HepG2 (cell line): ENCODE measurements around the gene PDZD7. TPM values are rescaled to one million over a fixed set of nuclear protein-coding genes. Genes with fewer than 3 reads are reported as not detected.

Experiments used
- ATF7 ChIP-seq, 2 experiments: fragments of 450-650 bp in 1 of 2; sonication (generic) in 1 of 2; formaldehyde crosslinking in 1 of 2; IDR thresholded peaks; 2 replicates each; pipeline versions ENCODE4 v1.4.0 to v1.6.1; 2016 to 2020; ENCODE audit warnings: antibody characterized with exemption in 1 of 2, mild to moderate bottlenecking in 1 of 2, missing genetic modification reagents in 1 of 2
- CBX5 ChIP-seq: sonication (generic); formaldehyde crosslinking; IDR thresholded peaks from 2 replicates; pipeline ENCODE4 v1.4.0; 2020; ENCODE audit warnings: missing genetic modification reagents, borderline replicate concordance
- CENPBD1 ChIP-seq: sonication (generic); formaldehyde crosslinking; IDR thresholded peaks from 2 replicates; pipeline ENCODE4 v1.8.0; 2022; ENCODE audit warnings: missing genetic modification reagents, low read depth, mild to moderate bottlenecking, borderline replicate concordance
- CTCF ChIP-seq: sonication (generic); formaldehyde crosslinking; IDR thresholded peaks from 2 replicates; pipeline ENCODE4 v1.5.0; 2020; ENCODE audit warnings: mild to moderate bottlenecking, missing genetic modification reagents, moderate library complexity
- DDIT3 ChIP-seq: sonication (generic); formaldehyde crosslinking; IDR thresholded peaks from 2 replicates; pipeline ENCODE4 v1.4.0; 2020; ENCODE audit warnings: mild to moderate bottlenecking, missing genetic modification reagents
- ELF3 ChIP-seq: IDR thresholded peaks from 2 replicates; pipeline ENCODE4 v1.6.1; 2016; ENCODE audit warnings: missing genetic modification reagents, missing compliant biosample characterization
- FLYWCH1 ChIP-seq: sonication (generic); formaldehyde crosslinking; IDR thresholded peaks from 2 replicates; pipeline ENCODE4 v1.8.1; 2023; ENCODE audit warnings: mild to moderate bottlenecking, missing genetic modification reagents
- GPN1 ChIP-seq: sonication (generic); formaldehyde crosslinking; IDR thresholded peaks from 2 replicates; pipeline ENCODE4 v1.5.1; 2020; ENCODE audit warnings: missing genetic modification reagents, borderline replicate concordance
- KLF6 ChIP-seq: IDR thresholded peaks from 2 replicates; pipeline ENCODE4 v1.8.0; 2016; ENCODE audit warnings: missing biosample characterization, missing genetic modification reagents
- LCORL ChIP-seq, 2 experiments: fragments of 450-650 bp in 1 of 2; sonication (generic) in 1 of 2; formaldehyde crosslinking in 1 of 2; IDR thresholded peaks; 2 replicates each; pipeline versions ENCODE4 v1.5.0 to v1.6.1; 2017 to 2020; ENCODE audit warnings: antibody characterized with exemption in 1 of 2, missing genetic modification reagents in 1 of 2
- MXD1 ChIP-seq: sonication (generic); formaldehyde crosslinking; IDR thresholded peaks from 2 replicates; pipeline ENCODE4 v1.4.0; 2020; ENCODE audit warnings: mild to moderate bottlenecking, missing genetic modification reagents
- MYNN ChIP-seq: sonication (generic); formaldehyde crosslinking; IDR thresholded peaks from 2 replicates; pipeline ENCODE4 v1.4.0; 2020; ENCODE audit warnings: mild to moderate bottlenecking, low read depth, missing genetic modification reagents
- NFATC3 ChIP-seq: sonication (generic); formaldehyde crosslinking; IDR thresholded peaks from 2 replicates; pipeline ENCODE4 v1.5.1; 2020; ENCODE audit warnings: mild to moderate bottlenecking, missing genetic modification reagents
- ONECUT2 ChIP-seq: sonication (generic); formaldehyde crosslinking; IDR thresholded peaks from 2 replicates; pipeline ENCODE4 v1.4.0; 2020; ENCODE audit warnings: missing genetic modification reagents
- SOX6 ChIP-seq, 2 experiments: fragments of 450-650 bp in 1 of 2; sonication (generic) in 1 of 2; formaldehyde crosslinking in 1 of 2; IDR thresholded peaks; 2 replicates each; pipeline versions ENCODE4 v1.4.0 to v1.6.1; 2017 to 2020; ENCODE audit warnings: antibody characterized with exemption in 1 of 2, mild to moderate bottlenecking in 1 of 2, missing genetic modification reagents in 1 of 2
- SP5 ChIP-seq: IDR thresholded peaks from 2 replicates; pipeline ENCODE4 v1.6.1; 2016; ENCODE audit warnings: low read depth, borderline replicate concordance
- TBX2 ChIP-seq: sonication (generic); formaldehyde crosslinking; IDR thresholded peaks from 2 replicates; pipeline ENCODE4 v1.5.0; 2020; ENCODE audit warnings: missing genetic modification reagents, mild to moderate bottlenecking, borderline replicate concordance
- TEAD2 ChIP-seq: sonication (generic); formaldehyde crosslinking; IDR thresholded peaks from 2 replicates; pipeline ENCODE4 v1.9.0; 2021; ENCODE audit warnings: missing genetic modification reagents
- U2AF1 ChIP-seq: fragments of 200-400 bp; formaldehyde crosslinking; optimal IDR thresholded peaks from 2 replicates; pipeline ENCODE3; 2017; ENCODE audit warnings: mild to moderate bottlenecking, low read depth, low read length
- ZNF382 ChIP-seq: sonication (generic); formaldehyde crosslinking; IDR thresholded peaks from 2 replicates; pipeline ENCODE4 v1.5.0; 2020; ENCODE audit warnings: missing genetic modification reagents, mild to moderate bottlenecking, borderline replicate concordance
- ZNF546 ChIP-seq: sonication (generic); formaldehyde crosslinking; conservative IDR thresholded peaks from 2 replicates; pipeline ENCODE4 v1.8.1; 2023; ENCODE audit warnings: mild to moderate bottlenecking, missing genetic modification reagents
- ZNF670 ChIP-seq: sonication (generic); formaldehyde crosslinking; IDR thresholded peaks from 2 replicates; pipeline ENCODE4 v1.8.0; 2022; ENCODE audit warnings: mild to moderate bottlenecking, missing genetic modification reagents, borderline replicate concordance
- ZNF678 ChIP-seq: sonication (generic); formaldehyde crosslinking; IDR thresholded peaks from 2 replicates; pipeline ENCODE4 v1.4.0; 2020; ENCODE audit warnings: mild to moderate bottlenecking, missing genetic modification reagents
- ZNF800 ChIP-seq: sonication (generic); formaldehyde crosslinking; IDR thresholded peaks from 2 replicates; pipeline ENCODE4 v1.4.0; 2020; ENCODE audit warnings: missing genetic modification reagents
- ZNF883 ChIP-seq: sonication (generic); formaldehyde crosslinking; IDR thresholded peaks from 2 replicates; pipeline ENCODE4 v1.5.1; 2020; ENCODE audit warnings: mild to moderate bottlenecking, missing genetic modification reagents; ENCODE audit errors: not compliant biosample characterization
- polyA plus RNA-seq, 8 experiments: library from polyadenylated mRNA; depleted of rRNA in 3 of 8; stranded (reverse) in 7 of 8; unstranded in 1 of 8; fragments of >200 nt; fragmentation: Illumina TruSeq in 4 of 8; extraction: Trizol in 4 of 8; gene quantifications; 2 replicates each; pipeline versions ENCODE4 v1.2.1 to v1.2.3, GENCODE V29; 2011 to 2016; ENCODE audit warnings: low read depth in 4 of 8, missing spikeins in 1 of 8, mixed read lengths in 1 of 8; ENCODE audit not compliant: insufficient read depth in 1 of 8
- total RNA-seq, 5 experiments: library from RNA; depleted of rRNA; stranded (reverse); fragments of >200 nt; fragmentation: Illumina TruSeq; extraction: Trizol; gene quantifications; 2 replicates each; pipeline ENCODE4 v1.2.3, GENCODE V29; 2016; ENCODE audit warnings: low read depth in 1 of 5

PDZD7 gene
- total and polyA plus RNA-seq, 2 of the 13 experiments (the other 11 are each of a cell fraction or from before 2014, with no cell fraction given): 0.58 to 0.73 TPM

GRCh38 chr10:101060951-101061623 is 30.2 kb upstream of the PDZD7 start (continued):
- TF ChIP-seq ZNF670: peak; percentile 49; the same call in 1 of the 2 replicates
- no peak for TF ChIP-seq NFATC3
- TF ChIP-seq ZNF678 (CRISPR knock-in tag): 0 out of 2 replicates have a peak, but pooled peaks have one; percentile 76
- TF ChIP-seq U2AF1: no peak
- no peak for TF ChIP-seq SOX6 (IDR thresholded peaks at IDR 0.05)
- peak; percentile 78 for TF ChIP-seq SOX6 (CRISPR knock-in tag; IDR thresholded peaks at IDR 0.05)
- no peak for TF ChIP-seq ZNF883 (CRISPR knock-in tag)
- TF ChIP-seq MYNN: no peak; the same call in 1 of the 2 replicates
- no peak for TF ChIP-seq CBX5 (CRISPR knock-in tag)
- peak; percentile 88 for TF ChIP-seq TBX2 (CRISPR knock-in tag)
- TF ChIP-seq ZNF800: no peak
- peak; percentile 88 for TF ChIP-seq SP5 (CRISPR knock-in tag)
- TF ChIP-seq GPN1 (CRISPR knock-in tag): no peak
- no peak; the same call in 1 of the 2 replicates for TF ChIP-seq ELF3
- no peak for TF ChIP-seq ATF7 (IDR thresholded peaks at IDR 0.05)
- no peak for TF ChIP-seq ATF7 (CRISPR knock-in tag; IDR thresholded peaks at IDR 0.05)
- TF ChIP-seq ZNF382: no peak
- TF ChIP-seq DDIT3 (CRISPR knock-in tag): no peak
- TF ChIP-seq CTCF (CRISPR knock-in tag): peak; percentile 27
- TF ChIP-seq CENPBD1 (CRISPR knock-in tag): no peak
- TF ChIP-seq ONECUT2: no peak
- TF ChIP-seq KLF6: peak; percentile 72
- TF ChIP-seq LCORL (IDR thresholded peaks at IDR 0.05): no peak
- peak; percentile 97 for TF ChIP-seq LCORL (CRISPR knock-in tag; IDR thresholded peaks at IDR 0.05)
- TF ChIP-seq FLYWCH1 (CRISPR knock-in tag): no peak
- peak; percentile 32; the same call in 1 of the 2 replicates for TF ChIP-seq ZNF546 (CRISPR knock-in tag)
- TF ChIP-seq TEAD2 (CRISPR knock-in tag): no peak
- no peak for TF ChIP-seq MXD1 (CRISPR knock-in tag)
